GM21360 (cell line): ENCODE results near the gene TMEM52.

Source experiments
- ATAC-seq: cut with Tn5 transposase; IDR thresholded peaks from one replicate; pipeline ENCODE4 v1.9.1; 2021; ENCODE audit warnings: mild to moderate bottlenecking, moderate library complexity; ENCODE audit not compliant: unreplicated experiment

TMEM52 gene

GRCh38 chr1:1918901-1919303 lies at the start of gene TMEM52:
Gene TMEM52, minus strand, starts transcription at chr1:1919279. Its CDS starts 14 bp downstream, at chr1:1919265.
- peak; percentile 26 for ATAC-seq

- ATAC-seq, result no peak
These were observed 48.8 kb upstream of the TMEM52 start for GRCh38 chr1:1967879-1968278.

- ATAC-seq, result no peak
These were observed 48.1 kb upstream of the TMEM52 start for GRCh38 chr1:1967151-1967550.

GRCh38 chr1:1966071-1966740 lies 47.1 kb upstream of the TMEM52 start:
- ATAC-seq, result no peak

- ATAC-seq, result no peak
These were observed 46.5 kb upstream of the TMEM52 start for GRCh38 chr1:1965546-1965945.

- no peak for ATAC-seq
These were observed 45.7 kb upstream of the TMEM52 start for GRCh38 chr1:1964811-1965210.

GRCh38 chr1:1963570-1963969 lies 44.5 kb upstream of the TMEM52 start:
- ATAC-seq, result no peak

GRCh38 chr1:1962752-1963151 lies 43.7 kb upstream of the TMEM52 start:
- no peak for ATAC-seq

- ATAC-seq, result no peak
These were observed 41.6 kb upstream of the TMEM52 start for GRCh38 chr1:1960480-1961196.

- ATAC-seq, result no peak
These were observed 40.9 kb upstream of the TMEM52 start for GRCh38 chr1:1959840-1960479.

- no peak for ATAC-seq
These were observed 40.4 kb upstream of the TMEM52 start for GRCh38 chr1:1959459-1959839.

- ATAC-seq, result no peak
These were observed 39.0 kb upstream of the TMEM52 start for GRCh38 chr1:1958071-1958541.

- ATAC-seq, result no peak
These were observed 38.5 kb upstream of the TMEM52 start for GRCh38 chr1:1957533-1957961.

- ATAC-seq, result no peak
These were observed 37.8 kb upstream of the TMEM52 start for GRCh38 chr1:1956586-1957532.

GRCh38 chr1:1956101-1956500 lies 37.0 kb upstream of the TMEM52 start:
- ATAC-seq, result no peak

- ATAC-seq, result no peak
These were observed 36.6 kb upstream of the TMEM52 start for GRCh38 chr1:1955621-1956094.

GRCh38 chr1:1954831-1955441 lies 35.9 kb upstream of the TMEM52 start:
- no peak for ATAC-seq

- no peak for ATAC-seq
These were observed 34.9 kb upstream of the TMEM52 start for GRCh38 chr1:1954015-1954414.

GRCh38 chr1:1950940-1951339 lies 31.9 kb upstream of the TMEM52 start:
- ATAC-seq, result no peak

GRCh38 chr1:1948783-1949182 lies 29.7 kb upstream of the TMEM52 start:
- ATAC-seq, result no peak
